Activated T-cell treated with anti-CD3 and anti-CD28 coated beads, Interleukin-2, amount 50 U/mL, for 4 hours (primary cell): Measurements from ENCODE around the gene RASL10B. TPM values are rescaled to one million over a fixed set of nuclear protein-coding genes. Genes with fewer than 3 reads are reported as not detected.

Experiments
- ATAC-seq, 2 donors: fragments of 200-7000 bp; cut with Tn5 transposase; one replicate each; pipeline ENCODE4 v1.10.0; 2021
- DNase-seq: peaks from one replicate; pipeline ENCODE4 v3.0.0-alpha.2; 2020
- H3K27me3 Mint-ChIP-seq: one replicate; pipeline ENCODE4 v1.8.0; 2021; ENCODE audit warnings: low read depth, mixed read lengths
- H3K36me3 Mint-ChIP-seq: one replicate; pipeline ENCODE4 v1.8.0; 2022; ENCODE audit warnings: mixed read lengths; ENCODE audit not compliant: insufficient read depth
- H3K4me1 Mint-ChIP-seq: one replicate; pipeline ENCODE4 v1.8.0; 2021; ENCODE audit warnings: low read depth, mixed read lengths
- H3K4me3 Mint-ChIP-seq: one replicate; pipeline ENCODE4 v1.8.0; 2021; ENCODE audit warnings: mild to moderate bottlenecking, moderate library complexity, mixed read lengths
- H3K9me3 Mint-ChIP-seq: one replicate; pipeline ENCODE4 v1.8.0; 2021; ENCODE audit warnings: mixed read lengths
- total RNA-seq, 3 donors: library from RNA; stranded (reverse); gene quantifications; one replicate each; pipeline ENCODE4 v1.2.1, GENCODE V29; 2021

The RASL10B gene
- total RNA-seq, 3 donors from 2014 or later: 2.6 to 4.3 (median 3.7) TPM

DNA sequence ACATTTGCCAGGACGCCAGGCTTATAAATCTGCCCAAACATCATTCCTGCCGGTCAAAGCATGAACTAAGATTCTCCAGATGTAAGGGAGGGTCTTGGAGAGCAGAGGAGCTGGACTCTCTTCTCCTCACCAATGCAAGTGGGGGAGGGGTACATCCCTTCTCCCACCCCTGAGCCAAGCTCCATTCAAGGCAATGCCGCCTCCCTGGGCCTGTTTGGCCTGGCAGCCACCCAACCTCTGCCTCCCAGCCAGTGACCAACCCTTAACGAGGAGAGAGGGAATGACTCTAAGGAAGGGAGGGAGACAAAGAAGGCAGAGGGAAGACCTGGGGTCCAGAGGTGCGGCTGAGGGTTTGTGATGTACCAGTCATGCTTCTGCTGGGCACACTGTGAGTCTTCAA is 43.1 kb downstream of the RASL10B start:
- no peak for ATAC-seq
- Mint-ChIP-seq H3K9me3 (no peaks in the 10 kb centered on the region), H3K27me3 (peaks cover 15% of the 10 kb centered on the region), H3K4me3 (no peak overlapping the region), H3K36me3 (no peaks in the 10 kb centered on the region), H3K4me1 (no peaks in the 10 kb centered on the region)
- DNase-seq: no peak

DNA sequence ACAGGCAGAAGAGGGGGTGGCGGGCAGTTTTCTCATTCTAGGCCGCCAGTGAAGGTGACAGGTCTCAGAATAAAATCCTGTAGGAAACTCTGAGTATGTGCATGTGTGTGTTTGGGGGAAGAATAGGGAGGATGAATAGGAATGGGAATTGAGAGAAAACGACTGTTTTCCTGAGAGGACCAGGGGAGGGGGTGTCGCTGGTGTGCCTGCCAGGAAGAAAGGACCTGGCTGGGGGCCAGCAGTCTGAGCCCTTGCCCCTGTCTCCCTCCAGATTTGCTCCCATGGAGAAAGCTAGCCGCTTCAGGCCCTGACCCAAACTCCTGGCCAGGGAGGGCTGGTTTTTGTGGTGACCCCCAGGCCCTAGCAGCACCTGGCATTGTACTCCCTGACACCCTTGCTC is 43.6 kb downstream of the RASL10B start:
- Mint-ChIP-seq H3K4me3 (no peak overlapping the region), H3K4me1 (no peaks in the 10 kb centered on the region), H3K27me3 (peaks cover 15% of the 10 kb centered on the region), H3K36me3 (no peaks in the 10 kb centered on the region), H3K9me3 (no peaks in the 10 kb centered on the region)
- ATAC-seq (no peak), DNase-seq (no peak)

GRCh38 chr17:35775583-35775982 is 44.1 kb downstream of the RASL10B start:
- DNase-seq: no peak
- H3K4me1 Mint-ChIP-seq: no peaks in the 10 kb centered on the region
- no peaks in the 10 kb centered on the region for H3K9me3 Mint-ChIP-seq
- no peak overlapping the region for H3K4me3 Mint-ChIP-seq
- peaks cover 15% of the 10 kb centered on the region for H3K27me3 Mint-ChIP-seq
- no peak for ATAC-seq
- no peaks in the 10 kb centered on the region for H3K36me3 Mint-ChIP-seq

DNA sequence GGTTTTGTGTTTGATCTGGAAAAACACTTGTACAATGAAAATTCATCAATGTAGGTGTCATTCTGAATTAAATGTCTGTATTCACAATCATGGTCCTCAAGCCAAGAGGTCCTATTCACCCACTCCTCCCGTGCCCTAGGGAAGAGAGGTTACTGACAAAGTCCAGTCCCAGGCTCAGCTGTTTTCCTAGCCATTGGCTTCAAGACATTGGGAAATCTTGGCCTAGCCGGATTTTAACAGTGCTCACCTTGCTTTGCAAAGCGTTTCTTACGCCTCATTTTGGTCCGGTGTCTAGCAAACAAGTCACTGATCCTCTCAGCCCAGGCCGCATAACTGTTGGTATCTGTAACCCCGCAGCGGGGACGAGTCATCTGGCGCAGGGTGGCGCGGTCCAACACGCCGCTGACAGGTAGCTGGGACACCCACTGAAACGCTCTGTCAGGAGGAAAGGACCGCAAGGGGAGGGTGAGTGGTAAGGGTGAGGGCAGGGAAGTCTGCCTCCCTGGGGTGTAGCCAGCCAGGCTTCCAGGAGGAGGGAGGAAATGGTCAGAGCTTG is 47.3 kb downstream of the RASL10B start:
- H3K4me3 Mint-ChIP-seq: no peak overlapping the region
- H3K36me3 Mint-ChIP-seq: no peaks in the 10 kb centered on the region
- no peaks in the 10 kb centered on the region for H3K9me3 Mint-ChIP-seq
- ATAC-seq (no peak), DNase-seq (no peak)
- peaks cover 15% of the 10 kb centered on the region for H3K27me3 Mint-ChIP-seq
- no peaks in the 10 kb centered on the region for H3K4me1 Mint-ChIP-seq

DNA sequence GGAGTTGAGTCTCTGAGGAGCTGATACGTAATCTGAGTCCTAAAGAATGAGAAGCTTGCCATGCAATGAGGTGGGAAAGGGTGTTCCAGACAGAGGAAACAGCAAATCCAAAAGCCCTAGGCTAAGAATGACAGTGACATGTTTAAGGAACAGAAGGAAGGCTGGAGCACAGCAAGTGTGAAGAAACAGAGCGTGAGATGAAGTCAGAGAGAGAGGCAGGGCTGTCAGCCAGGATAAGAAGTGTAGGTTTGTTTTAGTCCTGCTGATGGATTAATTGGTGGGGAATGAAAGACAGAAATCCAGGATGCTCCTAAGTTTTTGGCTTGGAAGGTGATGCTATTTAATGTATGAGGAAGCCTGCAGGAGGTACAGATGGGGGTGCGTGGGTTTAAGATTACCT is 49.5 kb downstream of the RASL10B start:
- no peak for DNase-seq
- no peak overlapping the region for H3K4me3 Mint-ChIP-seq
- ATAC-seq: no peak
- H3K36me3 Mint-ChIP-seq: no peaks in the 10 kb centered on the region
- H3K9me3 Mint-ChIP-seq: no peaks in the 10 kb centered on the region
- H3K4me1 Mint-ChIP-seq: no peaks in the 10 kb centered on the region
- H3K27me3 Mint-ChIP-seq: peaks cover 9% of the 10 kb centered on the region

- H3K4me3 Mint-ChIP-seq: no peak overlapping the region
- H3K4me1 Mint-ChIP-seq: peaks cover 13% of the 10 kb centered on the region
- H3K36me3 Mint-ChIP-seq: no peaks in the 10 kb centered on the region
- no peak for ATAC-seq
- H3K9me3 Mint-ChIP-seq: no peaks in the 10 kb centered on the region
- peaks cover 3% of the 10 kb centered on the region for H3K27me3 Mint-ChIP-seq
- no peak for DNase-seq
Measured at GRCh38 chr17:35784895-35785294, 53.5 kb downstream of the RASL10B start.

DNA sequence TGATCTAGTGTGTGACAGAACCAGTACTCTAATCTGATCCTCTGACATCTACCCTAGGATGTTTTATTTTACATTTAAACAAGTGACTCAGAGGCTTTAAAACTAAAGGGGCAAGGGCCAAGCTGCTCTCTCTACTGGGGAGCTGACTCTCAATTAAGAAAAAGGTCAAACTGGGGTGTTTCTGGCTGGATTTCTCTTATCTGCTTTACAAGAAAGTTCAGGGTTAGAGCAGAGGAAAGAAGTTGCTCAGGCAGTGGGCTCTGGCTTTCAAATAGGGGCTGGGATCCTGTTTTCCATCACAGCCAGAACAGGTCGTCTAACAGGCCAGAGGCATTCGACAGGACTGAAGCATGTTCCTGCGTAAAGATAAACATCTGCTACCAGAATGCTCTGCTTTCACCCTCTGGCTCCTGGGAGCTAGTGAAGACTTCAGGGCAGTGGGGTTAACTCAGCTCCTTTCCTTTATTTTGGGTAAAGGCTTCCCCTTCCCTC is 55.5 kb downstream of the RASL10B start:
- ATAC-seq (no peak), DNase-seq (no peak)
- Mint-ChIP-seq H3K36me3 (no peaks in the 10 kb centered on the region), H3K4me3 (no peak overlapping the region), H3K27me3 (peaks cover 4% of the 10 kb centered on the region), H3K9me3 (no peaks in the 10 kb centered on the region), H3K4me1 (peaks cover 13% of the 10 kb centered on the region)

DNA sequence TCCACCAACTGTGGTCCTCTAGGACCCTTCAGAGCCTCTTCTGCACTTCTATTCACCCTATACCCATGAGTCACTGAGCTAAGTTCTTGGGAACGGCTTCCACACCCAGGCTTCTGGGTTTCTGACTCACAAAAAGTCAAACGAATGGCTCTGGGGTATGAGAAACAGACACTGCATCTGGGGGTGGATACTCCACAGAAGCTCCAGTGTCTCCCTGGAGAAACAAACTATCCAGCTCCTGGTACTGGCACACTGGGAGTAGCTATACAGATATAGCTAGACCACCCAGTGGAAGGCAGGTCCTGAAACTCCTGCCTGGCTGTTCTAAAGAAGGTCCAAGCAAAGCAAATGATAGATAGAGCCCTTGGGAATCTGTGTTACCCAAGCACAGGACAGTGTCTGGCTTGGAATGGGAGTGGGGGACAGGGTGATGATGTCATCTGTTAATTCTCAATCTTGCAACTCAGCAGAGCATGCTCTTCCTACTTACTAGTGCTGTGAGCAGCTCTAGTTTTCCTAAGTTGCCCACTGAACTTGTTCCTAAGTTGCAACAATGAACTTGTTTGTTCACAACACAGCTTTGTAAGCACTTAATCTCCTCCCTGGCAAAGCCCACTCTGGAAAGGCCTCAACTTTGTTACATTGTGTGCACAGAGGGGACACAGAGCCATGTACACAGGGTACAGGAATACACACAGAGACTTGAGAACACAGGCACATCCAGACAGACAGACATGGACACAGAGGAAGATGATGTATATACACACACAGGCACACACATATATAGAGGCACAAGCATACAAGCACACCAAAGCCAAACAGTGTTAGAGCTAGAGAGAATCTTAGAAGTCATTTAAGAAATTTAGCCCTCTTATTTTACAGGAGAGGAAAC is 57.3 kb downstream of the RASL10B start:
- Mint-ChIP-seq H3K4me3 (no peak overlapping the region), H3K36me3 (no peaks in the 10 kb centered on the region), H3K9me3 (no peaks in the 10 kb centered on the region), H3K27me3 (peaks cover 12% of the 10 kb centered on the region), H3K4me1 (peaks cover 15% of the 10 kb centered on the region)
- ATAC-seq (peak; percentile 72), DNase-seq (no peak)

DNA sequence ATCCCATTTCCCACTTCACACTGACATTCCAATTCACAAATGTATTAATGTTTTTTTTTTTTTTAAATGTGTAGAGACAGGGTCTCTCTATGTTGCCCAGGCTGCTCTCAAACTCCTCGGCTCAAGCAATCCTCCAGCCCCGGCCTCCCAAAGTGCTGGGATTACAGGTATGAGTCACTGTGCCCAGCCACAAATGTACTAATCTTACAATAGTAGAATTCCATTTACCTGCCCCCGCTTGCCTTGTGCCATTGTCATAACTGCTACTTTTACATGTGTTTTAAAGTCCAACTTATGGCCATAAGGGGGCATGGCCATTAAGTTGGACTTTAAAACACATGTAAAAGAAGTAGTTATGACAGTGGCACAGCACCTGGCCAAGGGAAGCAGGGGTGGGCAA is 59.4 kb downstream of the RASL10B start:
- ATAC-seq (no peak), DNase-seq (no peak)
- Mint-ChIP-seq H3K4me3 (no peak overlapping the region), H3K36me3 (no peaks in the 10 kb centered on the region), H3K27me3 (peaks cover 26% of the 10 kb centered on the region), H3K4me1 (peaks cover 24% of the 10 kb centered on the region), H3K9me3 (no peaks in the 10 kb centered on the region)

- no peak for ATAC-seq
- Mint-ChIP-seq H3K9me3 (no peaks in the 10 kb centered on the region), H3K36me3 (no peaks in the 10 kb centered on the region), H3K4me1 (peaks cover 28% of the 10 kb centered on the region), H3K27me3 (peaks cover 32% of the 10 kb centered on the region), H3K4me3 (no peak overlapping the region)
- no peak for DNase-seq
Measured at GRCh38 chr17:35791681-35792350, 60.4 kb downstream of the RASL10B start.

Other genes with a start within 250 kb of the RASL10B start
- gene SLFN12L, start 194.0 kb upstream of the RASL10B start, total RNA-seq: 10 to 100 TPM in 1 of 3 donors, 1 to 10 TPM in 2; 9.0 to 15.1 (median 9.1) TPM
- gene SLFN14, start 170.8 kb upstream of the RASL10B start, total RNA-seq: not detected
- 1 to 10 TPM; 6.6 to 9.6 (median 9.0) TPM for gene PEX12, start 153.1 kb upstream of the RASL10B start, total RNA-seq
- 100 to 1,000 TPM; 119 to 129 (median 126) TPM for gene AP2B1, start 144.3 kb upstream of the RASL10B start, total RNA-seq
- gene GAS2L2, start 21.6 kb downstream of the RASL10B start, total RNA-seq: under 1 TPM in 1 of 3 donors, not detected in 2; 0.05 TPM
- not detected for gene C17orf50, start 29.2 kb downstream of the RASL10B start, total RNA-seq
- under 1 TPM in 2 of 3 donors, not detected in 1; 0.23 to 0.29 TPM for gene MMP28, start 64.0 kb downstream of the RASL10B start, total RNA-seq
- gene TAF15, start 77.8 kb downstream of the RASL10B start, total RNA-seq: 100 to 1,000 TPM; 215 to 249 (median 239) TPM
- under 1 TPM in 1 of 3 donors, not detected in 2; 0.21 TPM for gene HEATR9, start 137.3 kb downstream of the RASL10B start, total RNA-seq
- 10 to 100 TPM; 19.9 to 72.3 (median 64.7) TPM for gene CCL5, start 148.7 kb downstream of the RASL10B start, total RNA-seq
- not detected for gene RDM1, start 199.1 kb downstream of the RASL10B start, total RNA-seq
- not detected for gene LYZL6, start 212.1 kb downstream of the RASL10B start, total RNA-seq
- not detected for gene CCL16, start 249.9 kb downstream of the RASL10B start, total RNA-seq